ENCODE data around the gene TDP1.

Gene TDP1

GRCh38 chr14:89936654-89937185 lies 19.0 kb upstream of the TDP1 start:
- FAIRE-seq (no peak), DNase-seq (ENCODE audit: extremely low spot score, insufficient read length, low read depth) (no peak)

- DNase-seq (ENCODE audit: extremely low spot score, insufficient read length, low read depth) (no peak), FAIRE-seq (no peak)
Observed at GRCh38 chr14:89941830-89942377, 13.8 kb upstream of the TDP1 start.

GRCh38 chr14:89947344-89947743 lies 8.4 kb upstream of the TDP1 start:
- DNase-seq (ENCODE audit: extremely low spot score, insufficient read length, low read depth): no peak
- no peak for FAIRE-seq

GRCh38 chr14:89952576-89952975 lies 3.2 kb upstream of the TDP1 start:
- no peak for DNase-seq (ENCODE audit: extremely low spot score, insufficient read length, low read depth)
- FAIRE-seq: no peak

- no peak for DNase-seq (ENCODE audit: extremely low spot score, insufficient read length, low read depth)
- FAIRE-seq: no peak
Observed at GRCh38 chr14:89953602-89954001, 2.1 kb upstream of the TDP1 start.

- FAIRE-seq: peak; percentile 99
- DNase-seq (ENCODE audit: extremely low spot score, insufficient read length, low read depth): peak; percentile 80
Observed at GRCh38 chr14:89954070-89955021, 1.4 kb upstream of the TDP1 start, which contains the start of gene EFCAB11. TSS of gene EFCAB11 (minus strand) at chr14:89954730. CDS start at chr14:89954660, 70 bp downstream.

- DNase-seq (ENCODE audit: extremely low spot score, insufficient read length, low read depth) (no peak), FAIRE-seq (peak; percentile 21)
Observed at GRCh38 chr14:89955022-89955744, 544 bp upstream of the TDP1 start.

GRCh38 chr14:89956661-89957009 lies 908 bp downstream of the TDP1 start:
- no peak for DNase-seq (ENCODE audit: extremely low spot score, insufficient read length, low read depth)
- no peak for FAIRE-seq

GRCh38 chr14:89957376-89957775 lies 1.6 kb downstream of the TDP1 start:
- FAIRE-seq (no peak), DNase-seq (ENCODE audit: extremely low spot score, insufficient read length, low read depth) (no peak)

GRCh38 chr14:89957791-89958190 lies 2.1 kb downstream of the TDP1 start:
- DNase-seq (ENCODE audit: extremely low spot score, insufficient read length, low read depth) (no peak), FAIRE-seq (no peak)

GRCh38 chr14:89958966-89959365 lies 3.2 kb downstream of the TDP1 start:
- FAIRE-seq: no peak
- no peak for DNase-seq (ENCODE audit: extremely low spot score, insufficient read length, low read depth)

GRCh38 chr14:89959853-89960445 lies 4.2 kb downstream of the TDP1 start:
- DNase-seq (ENCODE audit: extremely low spot score, insufficient read length, low read depth): no peak
- FAIRE-seq: no peak

GRCh38 chr14:89960914-89961313 lies 5.2 kb downstream of the TDP1 start:
- DNase-seq (ENCODE audit: extremely low spot score, insufficient read length, low read depth) (no peak), FAIRE-seq (no peak)

GRCh38 chr14:89963288-89963978 lies 7.7 kb downstream of the TDP1 start:
- FAIRE-seq (no peak), DNase-seq (ENCODE audit: extremely low spot score, insufficient read length, low read depth) (no peak)

GRCh38 chr14:89965839-89966238 lies 10.1 kb downstream of the TDP1 start:
- DNase-seq (ENCODE audit: extremely low spot score, insufficient read length, low read depth): no peak
- FAIRE-seq: no peak

- DNase-seq (ENCODE audit: extremely low spot score, insufficient read length, low read depth) (peak; percentile 33), FAIRE-seq (peak; percentile 80)
Observed at GRCh38 chr14:89973234-89973823, 17.6 kb downstream of the TDP1 start.

- FAIRE-seq (no peak), DNase-seq (ENCODE audit: extremely low spot score, insufficient read length, low read depth) (no peak)
Observed at GRCh38 chr14:89977668-89978067, 21.9 kb downstream of the TDP1 start.

- DNase-seq (ENCODE audit: extremely low spot score, insufficient read length, low read depth): no peak
- no peak for FAIRE-seq
Observed at GRCh38 chr14:89978656-89979055, 22.9 kb downstream of the TDP1 start.

GRCh38 chr14:89983375-89983774 lies 27.6 kb downstream of the TDP1 start:
- DNase-seq (ENCODE audit: extremely low spot score, insufficient read length, low read depth): no peak
- no peak for FAIRE-seq
